CD4-positive, alpha-beta T cell treated with Interleukin-12 subunit alpha and Interleukin-12 subunit beta, for 1 hour (primary cell): Measurements from ENCODE around the gene KIRREL3.
A peak's percentile ranks its signal among the peaks of the same experiment; 100 is the strongest.

ENCODE experiments used
- DNase-seq: peaks from one replicate; pipeline ENCODE4 v3.0.0-alpha.2; 2020

Gene KIRREL3

GRCh38 chr11:126732981-126733380 lies 267.6 kb downstream of the KIRREL3 start:
- DNase-seq, result no peak

DNA sequence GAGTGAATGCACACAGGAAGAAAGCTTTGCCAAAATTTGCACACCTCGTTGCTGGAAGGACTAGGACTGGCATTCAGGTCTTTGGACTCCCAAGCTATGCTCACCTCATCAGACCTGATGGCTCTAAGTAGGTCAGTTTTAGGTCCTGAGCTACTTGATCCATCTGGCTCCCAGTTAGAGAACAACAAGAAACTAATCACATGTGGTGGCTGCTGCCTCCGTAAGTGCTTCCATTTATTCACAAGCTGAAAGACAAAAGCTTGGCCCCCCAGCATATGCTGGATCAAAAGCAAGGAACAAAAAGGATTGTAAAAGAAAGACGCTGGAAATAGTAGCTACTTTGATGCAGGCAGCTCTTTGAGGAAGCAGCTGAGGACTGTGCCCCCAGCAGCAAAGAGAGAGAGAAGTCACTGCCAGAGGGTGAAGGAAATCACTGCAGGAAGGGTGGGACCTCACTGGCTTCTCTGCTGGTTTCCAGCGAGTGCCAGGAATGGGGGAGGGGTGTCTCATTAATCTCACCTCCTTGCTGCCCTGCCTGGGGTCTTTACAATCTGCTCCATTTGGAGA lies 268.9 kb downstream of the KIRREL3 start:
- DNase-seq, result no peak

GRCh38 chr11:126727381-126727780 lies 273.2 kb downstream of the KIRREL3 start:
- DNase-seq, result no peak

DNA sequence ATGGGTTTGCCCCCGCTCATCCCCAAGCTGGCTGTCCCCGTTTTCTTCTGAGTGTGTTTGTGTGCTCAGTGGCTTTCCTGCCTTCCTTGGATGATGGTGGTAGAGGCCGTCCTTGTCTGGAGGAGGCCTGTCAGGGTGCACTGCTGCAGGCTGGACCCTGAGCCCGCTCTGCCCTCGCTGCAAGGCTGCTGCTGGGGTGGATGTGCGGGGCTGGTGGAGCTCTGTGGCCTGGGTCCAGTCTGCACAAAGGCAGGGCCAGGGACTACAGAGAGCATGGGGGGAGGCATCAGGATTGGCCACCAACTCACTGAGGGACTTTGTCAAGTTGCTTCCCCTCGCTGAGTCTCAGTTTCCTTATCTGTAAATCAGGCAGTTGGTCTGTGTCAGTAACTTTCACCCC lies 275.0 kb downstream of the KIRREL3 start:
- no peak for DNase-seq

GRCh38 chr11:126725043-126725442 lies 275.5 kb downstream of the KIRREL3 start:
- DNase-seq, result no peak

GRCh38 chr11:126723665-126724045 lies 276.9 kb downstream of the KIRREL3 start:
- no peak for DNase-seq

DNA sequence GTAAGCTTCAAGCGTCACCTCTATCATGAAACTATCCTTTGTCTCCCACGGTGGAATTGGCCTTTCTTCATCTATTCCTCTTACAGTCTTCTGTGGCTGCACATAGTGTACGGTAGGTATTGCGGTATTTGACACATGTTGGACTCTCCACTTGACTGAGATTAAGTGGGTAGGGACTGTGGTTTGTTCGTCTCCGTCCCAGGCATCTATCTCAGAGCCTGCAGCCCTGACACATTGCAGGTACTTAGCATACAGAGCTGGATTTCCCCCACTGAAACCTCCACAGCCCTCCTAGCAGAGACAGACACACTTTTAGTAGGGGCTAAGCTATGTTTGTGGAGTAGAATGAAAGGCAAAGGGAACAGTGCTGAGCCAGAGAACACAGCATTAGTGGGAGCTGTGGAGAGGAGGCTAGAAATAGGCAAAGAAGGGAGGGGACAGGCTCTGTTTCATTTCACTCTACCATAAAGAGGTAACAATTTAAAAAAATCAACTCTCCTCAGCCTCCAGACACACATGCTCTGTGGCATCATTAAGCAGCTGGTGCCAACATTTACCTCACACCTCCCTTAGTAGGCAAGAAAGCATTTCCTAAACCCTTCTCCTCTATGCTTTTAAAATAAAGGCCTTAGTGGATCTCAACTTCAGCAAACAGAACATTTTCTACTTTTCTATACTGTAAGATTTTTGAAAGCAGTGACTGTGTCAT lies 277.5 kb downstream of the KIRREL3 start:
- no peak for DNase-seq

GRCh38 chr11:126722006-126722736 lies 278.4 kb downstream of the KIRREL3 start:
- no peak for DNase-seq

- no peak for DNase-seq
These were observed 279.9 kb downstream of the KIRREL3 start for GRCh38 chr11:126720539-126721235.

DNA sequence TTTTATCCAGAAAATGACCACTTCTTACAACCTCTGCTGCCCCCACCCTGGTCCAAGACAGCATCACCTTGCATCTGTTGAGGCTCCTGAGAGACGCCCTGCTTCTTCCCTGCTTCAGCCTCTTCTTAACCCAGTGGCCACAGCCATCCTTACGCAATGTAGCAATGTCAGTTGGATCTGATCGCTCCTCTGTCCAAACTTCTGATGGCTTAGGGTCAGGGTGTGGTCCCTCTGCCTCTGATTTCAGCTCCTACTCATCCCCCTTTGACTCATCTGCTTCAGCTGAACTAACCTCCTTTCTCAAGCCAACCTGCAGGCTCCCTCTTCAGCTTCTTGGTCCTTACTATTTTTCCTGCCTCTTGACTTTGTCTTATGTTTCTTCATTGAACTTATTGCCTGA lies 280.8 kb downstream of the KIRREL3 start:
- DNase-seq, result no peak

GRCh38 chr11:126718276-126718675 lies 282.3 kb downstream of the KIRREL3 start:
- DNase-seq, result no peak

DNA sequence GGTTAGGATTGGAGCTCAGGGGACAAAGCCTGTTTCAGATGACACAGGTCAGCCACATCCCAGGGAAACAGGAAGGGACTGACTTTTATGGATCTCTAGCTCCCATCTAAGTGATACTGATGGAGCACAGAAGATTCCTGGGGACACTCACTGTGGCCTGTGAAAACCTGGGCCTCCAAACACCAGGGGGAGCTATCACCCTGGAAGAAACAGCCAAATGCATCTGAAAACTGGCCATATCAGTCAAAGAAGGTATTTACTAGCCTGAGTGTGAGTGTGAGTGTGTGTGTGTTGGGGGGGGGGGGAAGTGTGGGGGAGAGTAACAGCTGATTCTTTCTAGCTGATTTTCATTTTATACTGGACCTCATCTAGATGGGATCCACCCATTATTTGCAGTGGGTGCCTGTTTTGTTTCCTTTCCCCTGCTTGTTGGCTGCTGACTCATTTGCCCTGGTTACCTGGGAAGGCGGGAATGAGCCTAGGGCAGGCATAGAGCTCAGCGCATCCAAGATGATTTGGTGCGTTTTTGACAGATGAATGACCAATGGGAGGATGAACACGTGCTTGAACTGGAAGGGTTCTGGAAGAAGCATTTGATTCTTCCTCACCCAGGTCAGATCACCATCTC lies 284.0 kb downstream of the KIRREL3 start:
- peak; percentile 20 for DNase-seq

- no peak for DNase-seq
These were observed 286.8 kb downstream of the KIRREL3 start for GRCh38 chr11:126713806-126714205.

DNA sequence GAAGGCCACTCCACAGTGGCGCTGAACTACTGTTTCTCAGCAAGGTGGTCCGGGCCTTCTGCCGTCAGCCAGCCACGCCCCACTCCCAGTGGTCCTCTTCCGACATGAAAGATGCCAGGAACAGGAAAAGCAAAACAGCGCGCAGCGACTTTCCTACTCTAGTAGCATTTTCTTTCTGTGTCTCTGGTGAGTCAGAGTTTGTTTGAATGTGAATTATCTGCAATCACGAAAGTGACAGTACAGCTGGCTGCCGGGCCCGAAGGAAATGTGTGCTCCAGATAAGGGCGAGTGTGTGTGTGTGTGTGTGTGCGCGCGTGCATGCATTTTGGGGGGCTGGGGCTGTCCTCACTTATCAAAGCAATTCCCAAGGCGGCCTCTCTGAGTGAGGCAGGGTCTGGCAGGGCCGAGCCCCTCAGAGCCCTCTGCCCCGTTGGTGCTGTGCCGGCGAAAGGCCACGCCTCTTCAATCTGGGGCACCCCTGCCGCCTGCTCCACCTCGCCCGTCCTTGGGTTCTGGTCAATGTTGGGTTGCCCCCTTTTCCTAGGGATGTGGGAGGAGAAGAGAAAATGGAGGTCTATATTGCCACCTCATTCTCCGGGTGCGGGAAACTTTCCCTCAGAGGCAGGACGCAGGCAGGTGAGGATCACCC lies 288.5 kb downstream of the KIRREL3 start:
- DNase-seq, result no peak

DNA sequence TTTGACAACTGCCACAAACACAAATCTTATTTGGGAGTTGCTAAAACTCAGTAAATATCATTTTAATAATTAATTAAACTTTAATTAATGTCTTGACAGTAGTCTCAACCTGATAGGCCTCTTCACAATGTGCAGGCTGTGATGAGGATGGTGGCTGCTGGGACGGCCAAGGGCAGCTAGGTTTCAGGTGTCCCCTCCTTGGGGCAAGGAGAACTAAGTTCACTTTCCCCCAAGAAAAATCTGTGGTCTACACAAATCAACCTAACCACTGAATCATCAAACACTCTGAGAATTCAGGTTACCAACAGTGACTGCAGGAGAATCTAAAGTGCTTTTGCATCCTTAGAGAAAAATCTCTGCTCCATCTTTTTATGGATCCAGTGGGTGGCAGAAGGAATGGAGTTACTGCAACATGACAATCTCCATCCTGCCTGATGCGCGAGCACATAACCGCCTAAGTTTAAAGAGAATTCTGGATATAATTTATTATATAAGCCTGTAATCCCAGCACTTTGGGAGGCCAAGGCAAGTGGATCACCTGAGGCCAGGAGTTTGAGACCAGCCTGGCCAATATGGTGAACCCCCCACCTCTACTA lies 289.7 kb downstream of the KIRREL3 start:
- no peak for DNase-seq

DNA sequence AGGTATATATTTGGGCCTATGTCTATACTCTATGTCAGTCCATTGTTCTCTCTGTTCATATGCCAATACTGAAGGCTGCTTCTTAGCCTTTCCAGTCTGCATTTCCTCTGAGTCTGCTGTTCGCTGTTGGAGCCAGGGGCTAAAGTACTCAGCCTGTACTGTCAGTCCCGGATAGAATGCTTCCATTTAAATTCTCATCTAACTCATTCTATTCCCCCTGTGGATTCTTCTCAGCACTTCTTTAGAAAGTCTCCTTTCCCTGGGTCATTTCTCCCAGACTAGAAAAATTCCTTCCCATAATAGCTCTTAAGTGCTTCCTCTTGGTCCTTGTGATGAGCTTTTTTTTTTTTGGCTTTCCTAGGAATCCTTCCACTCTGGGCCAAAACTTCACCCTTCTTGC lies 293.1 kb downstream of the KIRREL3 start:
- no peak for DNase-seq

DNA sequence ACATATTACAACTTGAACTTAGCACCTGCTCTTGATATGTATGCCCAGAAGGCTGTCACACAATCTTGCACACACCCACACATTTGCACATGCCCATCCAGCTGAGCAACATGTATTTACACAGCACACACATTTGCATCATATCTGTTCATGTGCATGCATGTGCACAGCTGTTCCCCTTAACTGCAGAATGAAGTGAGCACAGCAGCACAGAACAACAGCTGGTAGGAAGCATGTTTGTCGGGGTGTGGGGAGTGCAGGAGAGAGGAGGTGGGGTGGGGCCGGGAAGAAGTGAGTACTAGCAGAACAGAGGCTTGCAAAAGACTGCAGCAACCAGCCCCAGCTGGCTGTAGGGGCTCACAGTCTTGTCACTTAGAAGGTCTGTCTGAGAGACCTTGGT lies 296.5 kb downstream of the KIRREL3 start:
- DNase-seq, result no peak

DNA sequence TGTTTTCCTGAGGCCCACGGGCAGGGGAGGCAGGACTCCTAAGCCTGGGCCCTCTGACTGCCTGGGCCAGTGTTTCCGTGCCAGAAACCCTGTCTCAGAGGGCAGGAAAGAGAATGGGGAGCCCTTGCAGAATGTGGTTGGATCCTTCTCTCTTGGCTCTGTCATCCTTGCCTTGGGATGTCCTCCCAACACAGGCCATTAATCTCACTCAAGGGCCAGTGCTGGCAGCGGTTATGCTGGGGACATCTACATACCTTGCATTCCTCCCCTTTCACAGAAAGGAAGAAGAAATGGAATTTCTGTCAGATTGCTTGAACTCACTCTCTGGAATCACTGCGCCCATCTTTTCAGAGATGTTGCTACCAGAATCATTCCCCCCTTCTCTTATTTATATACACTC lies 296.9 kb downstream of the KIRREL3 start:
- no peak for DNase-seq

DNA sequence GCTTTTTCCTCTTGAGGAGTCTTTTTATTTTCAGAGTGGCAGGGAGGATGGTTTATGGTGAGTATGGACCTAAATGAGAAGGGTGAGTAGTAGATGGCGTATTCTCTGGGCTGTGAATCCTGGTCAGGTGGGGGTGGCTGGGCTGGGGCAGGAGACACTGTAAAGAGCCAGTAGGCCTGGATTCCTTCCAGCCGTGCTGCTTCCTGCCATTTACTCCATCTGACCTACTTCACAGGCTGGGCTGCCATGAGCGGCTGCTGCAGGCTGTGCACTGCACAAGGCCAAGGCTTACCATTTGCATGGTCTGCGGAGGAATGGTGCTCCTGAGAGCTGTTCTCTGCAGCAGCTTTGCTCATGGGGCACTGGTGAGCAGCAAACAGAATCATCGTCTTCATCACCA lies 297.6 kb downstream of the KIRREL3 start:
- DNase-seq, result no peak

DNA sequence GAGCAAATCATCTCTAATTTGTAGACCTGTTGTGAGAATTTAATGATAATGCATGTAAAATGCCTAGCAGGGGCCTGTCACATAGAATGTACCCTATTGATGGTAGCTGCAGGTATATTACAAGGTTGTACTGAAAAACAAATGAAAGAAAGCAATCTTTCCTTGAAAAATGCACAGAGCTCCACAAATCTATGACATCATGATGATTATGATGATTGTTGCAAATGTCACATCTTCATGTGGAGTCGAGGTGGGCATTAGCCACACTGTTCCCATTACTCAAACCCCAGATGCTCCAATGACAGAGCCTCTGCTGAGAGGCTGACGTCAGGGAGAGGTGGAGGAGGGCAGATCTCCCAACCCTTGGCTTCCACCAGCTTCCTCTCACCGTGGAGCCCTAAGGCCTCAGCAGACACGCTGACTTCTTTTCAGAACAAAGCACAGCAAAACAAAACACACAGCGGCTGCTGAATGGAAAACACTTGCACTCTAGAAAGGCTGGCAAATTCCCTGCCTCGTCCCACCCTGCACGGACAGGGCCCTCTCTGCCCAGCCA lies 298.3 kb downstream of the KIRREL3 start:
- no peak for DNase-seq

- no peak for DNase-seq
These were observed 299.1 kb downstream of the KIRREL3 start for GRCh38 chr11:126701520-126701897.
